Activated CD4-positive, alpha-beta T cell treated with anti-CD3 and anti-CD28 coated beads for 36 hours (primary cell): ENCODE data around the gene MUC22. TPM values are rescaled to one million over a fixed set of nuclear protein-coding genes. Genes with fewer than 3 reads are reported as not detected.
"Not testable (repeated sequence)": the region's sequence is repeated elsewhere in the genome, so short reads cannot be mapped to it uniquely, and the experiment has no call there.

Experiments used
- ATAC-seq: fragments of 200-7000 bp; cut with Tn5 transposase; one replicate; pipeline ENCODE4 v1.10.0; 2021; ENCODE audit warnings: mild to moderate bottlenecking, moderate library complexity
- CTCF ChIA-PET: fragments of 350-600 bp; sonication (Branson Sonifier 250); formaldehyde crosslinking; loops from one replicate; lab custom pipeline; 2021; ENCODE audit warnings: antibody characterized with exemption; lab: Charles Lee
- POLR2A ChIA-PET: fragments of 350-600 bp; sonication (Branson Sonifier 250); formaldehyde crosslinking; loops from one replicate; lab custom pipeline; 2021; ENCODE audit warnings: antibody characterized with exemption, inconsistent platforms; lab: Charles Lee
- DNase-seq: peaks from one replicate; pipeline ENCODE4 v3.0.0-alpha.2; 2020
- H3K27ac Mint-ChIP-seq: one replicate; pipeline ENCODE4 v1.8.0; 2021; ENCODE audit warnings: mixed read lengths
- H3K27me3 Mint-ChIP-seq: one replicate; pipeline ENCODE4 v1.8.0; 2021; ENCODE audit warnings: mixed read lengths
- H3K36me3 Mint-ChIP-seq: one replicate; pipeline ENCODE4 v1.8.0; 2021; ENCODE audit warnings: low read depth, mixed read lengths
- H3K4me1 Mint-ChIP-seq: one replicate; pipeline ENCODE4 v1.8.0; 2021; ENCODE audit warnings: mixed read lengths
- H3K4me3 Mint-ChIP-seq: one replicate; pipeline ENCODE4 v1.8.0; 2021; ENCODE audit warnings: mild to moderate bottlenecking, moderate library complexity, mixed read lengths
- H3K9me3 Mint-ChIP-seq: one replicate; pipeline ENCODE4 v1.8.0; 2021; ENCODE audit warnings: low read depth, mixed read lengths
- intact Hi-C, 2 experiments: fragments of 100-400 bp; cut with DNase I in 1 of 2; cut with micrococcal nuclease in 1 of 2; formaldehyde crosslinking; loops; one replicate each; pipeline versions ENCODE4 v1.14.2 to v1.15.1; 2022 to 2024; cut with DNase I, micrococcal nuclease
- total RNA-seq, 2 experiments: library from RNA; stranded (reverse); gene quantifications; one replicate each; pipeline ENCODE4 v1.2.3, GENCODE V29; 2021

The MUC22 gene
- total RNA-seq, 2 experiments from 2014 or later = not detected

- ChIA-PET CTCF (interaction anchor here (0.7 to 1.9 kb wide), 3 partner anchors 16 to 273 kb away, joined by 4 to 8 read pairs (median 5); no protein-coding TSS in a partner anchor), POLR2A (no interaction called here)
- DNase-seq (no peak), ATAC-seq (no peak)
- intact Hi-C loops = no loop called here
- Mint-ChIP-seq H3K27me3 (peaks cover 6% of the 10 kb centered on the region), H3K4me1 (peaks cover under 1% of the 10 kb centered on the region), H3K4me3 (no peak overlapping the region), H3K36me3 (no peaks in the 10 kb centered on the region), H3K27ac (no peak overlapping the region), H3K9me3 (no peaks in the 10 kb centered on the region)
These were observed 53.7 kb downstream of the MUC22 start for GRCh38 chr6:31063906-31064435.

GRCh38 chr6:31065556-31065955, 55.3 kb downstream of the MUC22 start:
- intact Hi-C loops = loop anchor here in 1 of 2 experiments (5.0 kb wide), 1 partner anchor 63 kb away; no protein-coding TSS in a partner anchor
- Mint-ChIP-seq H3K27me3 (peaks cover 6% of the 10 kb centered on the region), H3K27ac (no peak overlapping the region), H3K9me3 (no peaks in the 10 kb centered on the region), H3K4me3 (no peak overlapping the region), H3K36me3 (no peaks in the 10 kb centered on the region), H3K4me1 (peaks cover 2% of the 10 kb centered on the region)
- ChIA-PET POLR2A (no interaction called here), CTCF (interaction anchor here (0.9 kb wide), 1 partner anchor 18 kb away, joined by 3 read pairs; no protein-coding TSS in a partner anchor)
- ATAC-seq (no peak), DNase-seq (no peak)

GRCh38 chr6:31067028-31067427, 56.8 kb downstream of the MUC22 start:
- not testable (repeated sequence) for H3K27ac Mint-ChIP-seq

GRCh38 chr6:31067891-31068668, 57.8 kb downstream of the MUC22 start:
- not testable (repeated sequence) for H3K36me3 Mint-ChIP-seq, H3K27ac Mint-ChIP-seq, H3K9me3 Mint-ChIP-seq, DNase-seq, H3K4me1 Mint-ChIP-seq, ATAC-seq, H3K4me3 Mint-ChIP-seq, H3K27me3 Mint-ChIP-seq
- intact Hi-C loops = loop anchor here in 1 of 2 experiments (5.0 kb wide), 1 partner anchor 66 kb away; no protein-coding TSS in a partner anchor
- CTCF ChIA-PET = interaction anchor here (0.6 to 3.3 kb wide), 11 partner anchors 11 to 334 kb away, joined by 3 to 26 read pairs (median 3); partner anchors contain the start of gene VARS2
- POLR2A ChIA-PET = interaction anchor here (0.5 kb wide), 1 partner anchor 851 kb away, joined by 3 read pairs; no protein-coding TSS in a partner anchor

More at GRCh38 chr6:31067028-31067427, 56.8 kb downstream of the MUC22 start:
- H3K4me3 Mint-ChIP-seq, H3K27me3 Mint-ChIP-seq, POLR2A ChIA-PET, H3K9me3 Mint-ChIP-seq, H3K36me3 Mint-ChIP-seq, DNase-seq, ATAC-seq, CTCF ChIA-PET, H3K4me1 Mint-ChIP-seq: not testable (repeated sequence)
- intact Hi-C loops = loop anchor here in 1 of 2 experiments (5.0 kb wide), 1 partner anchor 65 kb away; no protein-coding TSS in a partner anchor

GRCh38 chr6:31068669-31069340, 58.5 kb downstream of the MUC22 start:
- Mint-ChIP-seq H3K27me3 (peaks cover 2% of the 10 kb centered on the region), H3K4me3 (no peak overlapping the region), H3K36me3 (no peaks in the 10 kb centered on the region), H3K4me1 (peaks cover 2% of the 10 kb centered on the region), H3K9me3 (no peaks in the 10 kb centered on the region), H3K27ac (no peak overlapping the region)
- CTCF ChIA-PET = interaction anchor here (0.5 to 3.3 kb wide), 21 partner anchors 10 to 335 kb away, joined by 3 to 26 read pairs (median 3); partner anchors contain the start of gene VARS2
- intact Hi-C loops = loop anchor here in 1 of 2 experiments (1.0 to 5.0 kb wide), 2 partner anchors 67 to 154 kb away; no protein-coding TSS in a partner anchor
- ATAC-seq (peak; percentile 99), DNase-seq (peak; percentile 82)
- POLR2A ChIA-PET = no interaction called here

GRCh38 chr6:31070711-31071197, 60.5 kb downstream of the MUC22 start:
- intact Hi-C loops = no loop called here
- ChIA-PET CTCF (interaction anchor here (0.6 to 3.3 kb wide), 9 partner anchors 8 to 457 kb away, joined by 3 to 26 read pairs (median 4); no protein-coding TSS in a partner anchor), POLR2A (no interaction called here)
- Mint-ChIP-seq H3K4me3 (no peak overlapping the region), H3K4me1 (peaks cover 2% of the 10 kb centered on the region), H3K9me3 (no peaks in the 10 kb centered on the region), H3K27me3 (peaks cover 2% of the 10 kb centered on the region), H3K27ac (no peak overlapping the region), H3K36me3 (no peaks in the 10 kb centered on the region)
- no peak for DNase-seq
- peak; percentile 24 for ATAC-seq

GRCh38 chr6:31074401-31074800, 64.1 kb downstream of the MUC22 start:
- Mint-ChIP-seq H3K27me3 (no peaks in the 10 kb centered on the region), H3K4me3 (no peak overlapping the region), H3K9me3 (no peaks in the 10 kb centered on the region), H3K36me3 (no peaks in the 10 kb centered on the region), H3K4me1 (peaks cover 2% of the 10 kb centered on the region), H3K27ac (no peak overlapping the region)
- intact Hi-C loops = no loop called here
- ChIA-PET CTCF (interaction anchor here (1.3 to 2.6 kb wide), 2 partner anchors 9 to 162 kb away, joined by 3 to 7 read pairs; no protein-coding TSS in a partner anchor), POLR2A (no interaction called here)
- ATAC-seq (no peak), DNase-seq (no peak)

GRCh38 chr6:31075528-31075927, 65.3 kb downstream of the MUC22 start:
- intact Hi-C loops = no loop called here
- no peaks in the 10 kb centered on the region for H3K27me3 Mint-ChIP-seq
- ChIA-PET POLR2A (no interaction called here), CTCF (interaction anchor here (0.6 kb wide), 1 partner anchor 973 kb away, joined by 4 read pairs; no protein-coding TSS in a partner anchor)
- H3K9me3 Mint-ChIP-seq = no peaks in the 10 kb centered on the region
- H3K4me1 Mint-ChIP-seq = peaks cover 10% of the 10 kb centered on the region
- H3K4me3 Mint-ChIP-seq = no peak overlapping the region
- DNase-seq = no peak
- H3K36me3 Mint-ChIP-seq = no peaks in the 10 kb centered on the region
- ATAC-seq = no peak
- no peak overlapping the region for H3K27ac Mint-ChIP-seq

GRCh38 chr6:31076611-31077010, 66.3 kb downstream of the MUC22 start:
- no peak for DNase-seq
- POLR2A ChIA-PET = no interaction called here
- Mint-ChIP-seq H3K36me3 (no peaks in the 10 kb centered on the region), H3K9me3 (no peaks in the 10 kb centered on the region), H3K27me3 (no peaks in the 10 kb centered on the region), H3K27ac (no peak overlapping the region), H3K4me1 (peaks cover 10% of the 10 kb centered on the region), H3K4me3 (no peak overlapping the region)
- CTCF ChIA-PET = interaction anchor here (4.6 kb wide), 1 partner anchor 161 kb away, joined by 70 read pairs; the partner anchor contains the start of gene VARS2
- intact Hi-C loops = no loop called here
- ATAC-seq = no peak

GRCh38 chr6:31079656-31080261, 69.5 kb downstream of the MUC22 start:
- ChIA-PET CTCF (interaction anchor here (0.6 to 4.6 kb wide), 55 partner anchors 10 to 817 kb away, joined by 3 to 70 read pairs (median 4); partner anchors contain the start of genes C6orf15, GTF2H4 and VARS2), POLR2A (interaction anchor here (0.6 to 1.1 kb wide), 6 partner anchors 117 to 349 kb away, joined by 3 to 4 read pairs (median 3); no protein-coding TSS in a partner anchor)
- ATAC-seq (peak; percentile 91), DNase-seq (peak; percentile 82)
- no peaks in the 10 kb centered on the region for H3K36me3 Mint-ChIP-seq
- peaks cover 13% of the 10 kb centered on the region for H3K4me1 Mint-ChIP-seq
- no peaks in the 10 kb centered on the region for H3K27me3 Mint-ChIP-seq
- H3K27ac Mint-ChIP-seq = no peak overlapping the region
- peak overlapping the region; percentile 49 for H3K4me3 Mint-ChIP-seq
- no peaks in the 10 kb centered on the region for H3K9me3 Mint-ChIP-seq
- intact Hi-C loops = loop anchor here (1.0 to 10.0 kb wide), 3 partner anchors 164 to 345 kb away; partner anchors contain the start of gene VARS2 (in 1 of the 2)
